Measurements from ENCODE around the gene POLR1D.

The POLR1D gene, protein sequence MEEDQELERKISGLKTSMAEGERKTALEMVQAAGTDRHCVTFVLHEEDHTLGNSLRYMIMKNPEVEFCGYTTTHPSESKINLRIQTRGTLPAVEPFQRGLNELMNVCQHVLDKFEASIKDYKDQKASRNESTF

DNA sequence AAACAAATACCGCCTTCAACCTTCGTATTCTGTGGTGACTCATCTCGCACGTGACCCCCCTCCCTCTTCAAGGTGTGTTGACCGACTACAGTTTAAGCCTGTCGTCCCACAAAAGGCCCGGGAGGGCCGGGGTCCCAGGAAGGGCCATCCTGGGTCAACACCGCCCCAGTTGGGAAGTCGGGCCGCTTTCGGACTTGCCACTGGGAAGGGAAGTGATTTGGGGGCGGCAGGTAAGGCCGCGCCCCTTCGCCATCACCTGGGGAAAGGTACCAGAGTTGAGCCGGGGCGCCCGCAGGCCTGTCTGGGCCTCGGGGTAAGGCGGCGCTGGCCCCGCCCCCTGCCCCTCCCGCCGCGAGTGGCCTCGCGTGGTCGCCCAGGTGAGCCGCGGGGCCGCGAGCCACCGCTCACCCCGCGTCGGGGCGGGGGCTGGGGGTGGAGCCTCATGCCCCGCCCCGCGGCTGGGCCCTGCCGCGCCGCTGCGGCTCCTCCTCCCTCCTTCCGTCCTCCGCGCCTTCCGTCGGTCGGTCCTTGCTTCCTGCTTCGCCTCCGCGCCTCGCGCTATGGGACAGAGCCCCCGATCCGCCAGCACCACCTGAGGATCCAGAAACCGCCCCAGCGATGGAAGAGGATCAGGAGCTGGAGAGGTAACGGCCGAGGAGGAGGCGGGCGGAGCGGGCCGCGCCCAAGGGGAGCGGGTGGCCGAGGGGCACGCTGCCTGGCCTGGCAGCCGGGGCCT is at the start of gene POLR1D:
POLR1D (plus strand) TSS at position 527 of the 736 bp plus-strand sequence; CDS start at position 619, 92 bp downstream.
- H3K27me3 Mint-ChIP-seq = no peaks in the 10 kb centered on the region
- H3K4me3 Mint-ChIP-seq = peak within 1 kb of the TSS; percentile 98
- H3K36me3 Mint-ChIP-seq (ENCODE audit: low read depth) = peaks cover 43% of the 10 kb centered on the region
- H3K9me3 Mint-ChIP-seq = no peaks in the 10 kb centered on the region
- H3K27ac Mint-ChIP-seq = peak within 1 kb of the TSS; percentile 95
- peaks cover 66% of the 10 kb centered on the region for H3K4me1 Mint-ChIP-seq (ENCODE audit: low read depth)

DNA sequence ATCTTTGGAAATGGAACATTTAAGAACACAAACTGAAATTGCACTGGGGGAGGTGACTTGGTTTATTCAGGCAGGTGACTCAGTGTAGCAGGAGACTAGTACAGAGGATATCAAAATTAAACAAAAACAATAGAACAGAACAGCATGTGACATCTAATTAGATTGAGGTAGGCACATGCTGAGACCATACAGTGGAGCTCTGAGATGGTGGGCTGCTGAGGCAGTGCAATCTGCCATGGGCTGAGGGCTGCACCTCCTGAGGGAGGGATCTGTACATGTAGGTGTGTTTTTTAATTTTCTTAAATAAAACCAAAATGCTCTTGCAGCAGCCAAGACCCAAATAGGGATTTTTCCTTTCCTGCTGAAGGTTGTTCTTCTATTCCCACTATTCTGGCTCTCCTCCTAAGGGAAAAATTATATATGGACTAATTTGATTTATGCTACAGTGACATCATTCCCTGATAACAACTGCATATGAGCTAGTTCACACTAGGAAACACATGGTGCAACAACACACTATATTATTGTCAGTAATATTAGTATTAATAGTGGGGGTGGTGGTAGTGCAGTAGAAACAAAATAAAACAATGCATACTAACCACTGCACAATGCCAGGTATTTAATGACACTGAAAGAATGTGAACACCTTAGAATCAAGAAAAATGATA is 49.3 kb upstream of the POLR1D start:
- no peak overlapping the region for H3K4me3 Mint-ChIP-seq
- peaks cover 27% of the 10 kb centered on the region for H3K36me3 Mint-ChIP-seq (ENCODE audit: low read depth)
- H3K9me3 Mint-ChIP-seq = no peaks in the 10 kb centered on the region
- H3K27ac Mint-ChIP-seq = peak overlapping the region; percentile 24
- peaks cover 16% of the 10 kb centered on the region for H3K4me1 Mint-ChIP-seq (ENCODE audit: low read depth)
- H3K27me3 Mint-ChIP-seq = no peaks in the 10 kb centered on the region

DNA sequence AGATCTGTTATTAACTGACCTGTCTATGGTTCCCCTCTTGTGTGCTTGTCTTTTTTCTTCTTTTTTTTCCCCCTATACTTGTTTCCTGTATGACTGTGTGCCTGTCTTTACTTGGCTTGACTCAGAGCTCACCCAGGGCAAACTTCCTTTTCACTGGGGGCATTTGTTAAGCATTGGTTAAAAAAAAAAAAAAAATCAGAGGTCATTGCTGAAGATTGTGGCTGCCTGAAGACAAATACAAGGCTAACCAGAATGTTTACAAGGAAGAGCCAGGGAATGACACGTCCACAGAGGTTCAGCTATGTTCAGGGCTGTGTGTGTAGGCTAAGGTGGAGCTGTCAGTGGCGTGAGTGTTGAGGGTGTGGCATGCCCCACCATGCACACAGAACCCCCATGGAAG is 48.4 kb upstream of the POLR1D start:
- Mint-ChIP-seq H3K27me3 (no peaks in the 10 kb centered on the region), H3K9me3 (no peaks in the 10 kb centered on the region), H3K36me3 (ENCODE audit: low read depth) (peaks cover 27% of the 10 kb centered on the region), H3K4me3 (no peak overlapping the region), H3K4me1 (ENCODE audit: low read depth) (peaks cover 16% of the 10 kb centered on the region), H3K27ac (no peak overlapping the region)

- peaks cover 16% of the 10 kb centered on the region for H3K4me1 Mint-ChIP-seq (ENCODE audit: low read depth)
- peaks cover 27% of the 10 kb centered on the region for H3K36me3 Mint-ChIP-seq (ENCODE audit: low read depth)
- H3K27me3 Mint-ChIP-seq = no peaks in the 10 kb centered on the region
- no peaks in the 10 kb centered on the region for H3K9me3 Mint-ChIP-seq
- no peak overlapping the region for H3K27ac Mint-ChIP-seq
- H3K4me3 Mint-ChIP-seq = no peak overlapping the region
Measured at GRCh38 chr13:27574661-27575060, 47.0 kb upstream of the POLR1D start.

- H3K27me3 Mint-ChIP-seq = no peaks in the 10 kb centered on the region
- peaks cover 24% of the 10 kb centered on the region for H3K36me3 Mint-ChIP-seq (ENCODE audit: low read depth)
- H3K4me3 Mint-ChIP-seq = no peak overlapping the region
- H3K27ac Mint-ChIP-seq = no peak overlapping the region
- H3K4me1 Mint-ChIP-seq (ENCODE audit: low read depth) = peaks cover 4% of the 10 kb centered on the region
- H3K9me3 Mint-ChIP-seq = no peaks in the 10 kb centered on the region
Measured at GRCh38 chr13:27578121-27579030, 43.3 kb upstream of the POLR1D start.

- H3K4me3 Mint-ChIP-seq = peak overlapping the region; percentile 14
- peak overlapping the region; percentile 43 for H3K27ac Mint-ChIP-seq
- H3K9me3 Mint-ChIP-seq = peaks cover 5% of the 10 kb centered on the region
- no peaks in the 10 kb centered on the region for H3K27me3 Mint-ChIP-seq
- H3K36me3 Mint-ChIP-seq (ENCODE audit: low read depth) = peaks cover 14% of the 10 kb centered on the region
- H3K4me1 Mint-ChIP-seq (ENCODE audit: low read depth) = peaks cover 22% of the 10 kb centered on the region
Measured at GRCh38 chr13:27583645-27584044, 38.0 kb upstream of the POLR1D start.

GRCh38 chr13:27587095-27587746 is 34.5 kb upstream of the POLR1D start:
- no peak overlapping the region for H3K27ac Mint-ChIP-seq
- H3K4me1 Mint-ChIP-seq (ENCODE audit: low read depth) = peaks cover 22% of the 10 kb centered on the region
- H3K4me3 Mint-ChIP-seq = no peak overlapping the region
- no peaks in the 10 kb centered on the region for H3K27me3 Mint-ChIP-seq
- peaks cover 5% of the 10 kb centered on the region for H3K9me3 Mint-ChIP-seq
- H3K36me3 Mint-ChIP-seq (ENCODE audit: low read depth) = peaks cover 4% of the 10 kb centered on the region

- Mint-ChIP-seq H3K9me3 (peaks cover 5% of the 10 kb centered on the region), H3K27ac (no peak overlapping the region), H3K27me3 (no peaks in the 10 kb centered on the region), H3K36me3 (ENCODE audit: low read depth) (peaks cover 4% of the 10 kb centered on the region), H3K4me3 (no peak overlapping the region), H3K4me1 (ENCODE audit: low read depth) (peaks cover 21% of the 10 kb centered on the region)
Measured at GRCh38 chr13:27588405-27588804, 33.3 kb upstream of the POLR1D start.

DNA sequence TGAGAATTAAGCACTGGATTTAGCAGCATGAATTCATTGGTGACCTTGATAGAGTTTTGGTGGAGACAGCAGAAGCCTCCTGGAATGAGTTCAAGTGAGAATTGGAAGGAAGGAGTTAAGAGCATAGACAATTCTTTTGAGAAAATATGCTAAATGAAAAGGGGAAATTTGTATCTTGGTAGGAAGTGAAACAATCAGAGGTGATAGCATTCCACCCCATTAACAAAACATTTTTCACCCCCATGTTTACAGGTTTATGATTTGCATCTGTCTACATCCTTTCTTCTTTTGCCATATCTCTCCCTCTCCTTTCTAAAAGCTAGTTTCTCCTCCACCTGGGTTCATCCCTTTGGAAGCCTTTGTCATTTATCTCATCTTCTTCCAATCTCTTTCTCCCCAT is 28.8 kb upstream of the POLR1D start:
- Mint-ChIP-seq H3K36me3 (ENCODE audit: low read depth) (peaks cover 4% of the 10 kb centered on the region), H3K27ac (no peak overlapping the region), H3K9me3 (peaks cover 5% of the 10 kb centered on the region), H3K4me1 (ENCODE audit: low read depth) (no peaks in the 10 kb centered on the region), H3K27me3 (no peaks in the 10 kb centered on the region), H3K4me3 (no peak overlapping the region)

DNA sequence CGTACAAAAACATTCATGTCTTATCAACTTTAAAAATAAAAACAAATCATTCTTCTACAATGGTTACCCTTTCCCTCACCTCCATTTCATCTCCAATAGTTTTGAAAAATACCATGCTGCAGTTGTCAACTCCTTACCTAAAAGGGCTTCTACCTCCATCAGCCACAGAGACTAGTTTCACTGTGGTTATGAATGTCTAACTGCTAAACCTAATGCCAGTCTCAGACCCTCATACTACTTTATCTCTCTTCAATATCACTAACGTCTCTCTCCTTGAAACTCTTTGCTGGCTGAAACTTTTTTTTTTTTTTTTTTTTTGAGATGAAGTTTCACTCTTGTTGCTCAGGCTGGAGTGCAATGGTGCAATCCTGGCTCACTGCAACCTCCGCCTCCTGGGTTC is 28.4 kb upstream of the POLR1D start:
- Mint-ChIP-seq H3K4me3 (no peak overlapping the region), H3K4me1 (ENCODE audit: low read depth) (no peaks in the 10 kb centered on the region), H3K9me3 (peaks cover 2% of the 10 kb centered on the region), H3K36me3 (ENCODE audit: low read depth) (peaks cover 1% of the 10 kb centered on the region), H3K27me3 (no peaks in the 10 kb centered on the region), H3K27ac (no peak overlapping the region)

- Mint-ChIP-seq H3K9me3 (no peaks in the 10 kb centered on the region), H3K4me3 (no peak overlapping the region), H3K36me3 (ENCODE audit: low read depth) (no peaks in the 10 kb centered on the region), H3K27ac (no peak overlapping the region), H3K27me3 (no peaks in the 10 kb centered on the region), H3K4me1 (ENCODE audit: low read depth) (peaks cover 3% of the 10 kb centered on the region)
Measured at GRCh38 chr13:27595055-27595811, 26.5 kb upstream of the POLR1D start.

- no peaks in the 10 kb centered on the region for H3K9me3 Mint-ChIP-seq
- H3K4me1 Mint-ChIP-seq (ENCODE audit: low read depth) = peaks cover 13% of the 10 kb centered on the region
- H3K27me3 Mint-ChIP-seq = no peaks in the 10 kb centered on the region
- H3K4me3 Mint-ChIP-seq = no peak overlapping the region
- no peaks in the 10 kb centered on the region for H3K36me3 Mint-ChIP-seq (ENCODE audit: low read depth)
- no peak overlapping the region for H3K27ac Mint-ChIP-seq
Measured at GRCh38 chr13:27599096-27599495, 22.6 kb upstream of the POLR1D start.

DNA sequence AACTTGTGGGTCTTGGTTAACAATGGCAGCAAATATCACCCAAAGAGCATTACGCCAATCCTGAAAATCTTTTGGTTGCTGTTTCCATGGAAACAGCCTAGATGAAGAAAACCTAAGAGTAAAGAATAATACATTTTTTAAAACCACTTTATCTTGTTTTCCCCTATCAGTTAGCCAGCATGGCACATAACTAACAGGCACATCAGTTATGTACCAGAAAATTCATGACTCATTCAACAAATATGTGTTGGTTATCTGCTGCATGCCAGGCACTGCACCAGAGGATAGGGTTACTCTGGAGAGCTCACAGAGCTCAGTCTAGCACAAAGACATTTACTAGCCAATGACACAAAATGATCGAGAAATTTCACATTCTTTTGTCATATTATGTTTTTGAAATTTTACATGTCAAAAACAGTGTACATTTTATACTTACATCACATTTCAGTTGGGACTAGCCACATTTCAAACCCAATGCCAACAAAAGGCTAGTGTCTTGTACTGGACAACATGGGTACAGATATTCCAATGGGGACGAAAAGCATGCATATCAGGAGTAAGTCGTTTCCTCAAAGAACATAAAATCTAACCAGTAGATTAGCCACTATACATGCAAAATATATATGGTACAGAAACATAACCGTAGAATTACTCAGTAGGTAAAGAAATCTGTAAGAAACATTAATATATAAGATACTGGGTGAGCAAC is 21.7 kb upstream of the POLR1D start:
- no peaks in the 10 kb centered on the region for H3K27me3 Mint-ChIP-seq
- H3K36me3 Mint-ChIP-seq (ENCODE audit: low read depth) = no peaks in the 10 kb centered on the region
- H3K4me1 Mint-ChIP-seq (ENCODE audit: low read depth) = peaks cover 14% of the 10 kb centered on the region
- H3K9me3 Mint-ChIP-seq = no peaks in the 10 kb centered on the region
- no peak overlapping the region for H3K27ac Mint-ChIP-seq
- H3K4me3 Mint-ChIP-seq = no peak overlapping the region

Measured in stimulated activated naive CD8-positive, alpha-beta T cell treated with anti-CD3 and anti-CD28 coated beads, Interleukin-15, Interleukin-2, amounts not matched to agents 100 ng/mL and 50 ng/mL, for 24 hours (primary cell).